PC-3 (cell line): ENCODE measurements around the gene OBSL1. TPM values are rescaled to one million over a fixed set of nuclear protein-coding genes. Genes with fewer than 3 reads are reported as not detected.

Source experiments
- ATAC-seq: fragments of 200-7000 bp; cut with Tn5 transposase; 2 replicates; pipeline ENCODE4 v1.9.1; 2020; ENCODE audit warnings: mild to moderate bottlenecking, moderate library complexity
- BruUV-seq: library from RNA; stranded (reverse); fragments of 400-500 nt; replicated peaks from 2 replicates; lab custom pipeline; 2021; lab: Mats Ljungman, UMichigan
- CTCF ChIA-PET: fragments of 300-600 bp; sonication (Branson Sonifier 250); formaldehyde crosslinking; loops from one replicate; lab custom pipeline; 2022; ENCODE audit warnings: antibody characterized with exemption; lab: Charles Lee
- POLR2A ChIA-PET: fragments of 300-600 bp; sonication (Branson Sonifier 250); formaldehyde crosslinking; loops from one replicate; lab custom pipeline; 2022; ENCODE audit warnings: antibody characterized with exemption; ENCODE audit not compliant: unreplicated experiment; lab: Charles Lee
- DNase-seq: peaks from one replicate; pipeline ENCODE4 v3.0.0-alpha.2; 2015
- H2AFZ ChIP-seq: fragments of 300-600 bp; sonication (generic); 2 replicates; pipeline ENCODE4 v1.6.0; 2016; ENCODE audit warnings: antibody characterized with exemption, low read length
- H3F3A ChIP-seq: fragments of 300-600 bp; sonication (generic); one replicate; pipeline ENCODE4 v1.6.0; 2017; ENCODE audit warnings: antibody characterized with exemption, low read length, control low read depth, mild to moderate bottlenecking; ENCODE audit not compliant: unreplicated experiment
- H3K27ac ChIP-seq: fragments of 300-600 bp; sonication (generic); 2 replicates; pipeline ENCODE4 v1.5.1; 2016; ENCODE audit warnings: mild to moderate bottlenecking, low read length
- H3K27me3 ChIP-seq: fragments of 300-600 bp; sonication (generic); 2 replicates; pipeline ENCODE4 v1.6.1; 2016; ENCODE audit warnings: low read length, mixed read lengths
- H3K36me3 ChIP-seq: fragments of 300-600 bp; sonication (generic); 2 replicates; pipeline ENCODE4 v1.6.1; 2016; ENCODE audit warnings: low read depth, mixed run types, low read length, mixed read lengths
- H3K4me1 ChIP-seq: fragments of 300-600 bp; sonication (generic); 2 replicates; pipeline ENCODE4 v1.5.1; 2016; ENCODE audit warnings: low read length; ENCODE audit not compliant: insufficient read depth
- H3K4me2 ChIP-seq: fragments of 300-600 bp; sonication (generic); 2 replicates; pipeline ENCODE4 v1.6.0; 2016; ENCODE audit warnings: low read length
- H3K4me3 ChIP-seq: fragments of 300-600 bp; sonication (generic); 2 replicates; pipeline ENCODE4 v1.5.1; 2016; ENCODE audit warnings: mild to moderate bottlenecking, low read length, mixed read lengths
- H3K79me2 ChIP-seq: fragments of 300-600 bp; sonication (generic); 2 replicates; pipeline ENCODE4 v1.6.1; 2017; ENCODE audit warnings: low read length, mixed read lengths
- H3K9ac ChIP-seq: fragments of 300-600 bp; sonication (generic); 2 replicates; pipeline ENCODE4 v1.6.0; 2016; ENCODE audit warnings: mild to moderate bottlenecking, low read length
- H3K9me2 ChIP-seq: fragments of 300-600 bp; sonication (generic); replicated peaks from 2 replicates; pipeline ENCODE4 v1.6.1; 2016; ENCODE audit warnings: mixed run types, low read length, mixed read lengths
- H3K9me3 ChIP-seq: fragments of 300-600 bp; sonication (generic); 2 replicates; pipeline ENCODE4 v1.6.1; 2016; ENCODE audit warnings: low read length, mixed read lengths
- H4K20me1 ChIP-seq: fragments of 300-600 bp; sonication (generic); 2 replicates; pipeline ENCODE4 v1.6.1; 2016; ENCODE audit warnings: low read length, mixed read lengths
- EZH2 ChIP-seq: fragments of 300-600 bp; sonication (generic); IDR thresholded peaks from one replicate; pipeline ENCODE4 v1.6.1; 2017; ENCODE audit warnings: antibody characterized with exemption, mild to moderate bottlenecking, low read length; ENCODE audit not compliant: unreplicated experiment
- EZH2phosphoT487 ChIP-seq: fragments of 300-600 bp; sonication (generic); IDR thresholded peaks from 2 replicates; pipeline ENCODE4 v1.6.1; 2018; ENCODE audit warnings: mild to moderate bottlenecking, antibody characterized with exemption, low read length, borderline replicate concordance
- intact Hi-C: fragments of 100-400 bp; cut with micrococcal nuclease; formaldehyde crosslinking; loops from 2 replicates; pipeline ENCODE4 v1.9.0; 2023
- total RNA-seq: library from RNA; depleted of rRNA; stranded (reverse); fragments of >200 nt; gene quantifications from 2 replicates; pipeline ENCODE4 v1.2.3, GENCODE V29; 2014
- TF ChIP-seq, protein P1 (sequence below): fragments of 300-600 bp; sonication (generic); conservative IDR thresholded peaks from 2 replicates; pipeline ENCODE4 v1.5.1; 2017; ENCODE audit warnings: antibody characterized with exemption, low read depth, mild to moderate bottlenecking, low read length

Gene OBSL1
- total RNA-seq, 1 experiment from 2014 or later = 122 TPM

DNA sequence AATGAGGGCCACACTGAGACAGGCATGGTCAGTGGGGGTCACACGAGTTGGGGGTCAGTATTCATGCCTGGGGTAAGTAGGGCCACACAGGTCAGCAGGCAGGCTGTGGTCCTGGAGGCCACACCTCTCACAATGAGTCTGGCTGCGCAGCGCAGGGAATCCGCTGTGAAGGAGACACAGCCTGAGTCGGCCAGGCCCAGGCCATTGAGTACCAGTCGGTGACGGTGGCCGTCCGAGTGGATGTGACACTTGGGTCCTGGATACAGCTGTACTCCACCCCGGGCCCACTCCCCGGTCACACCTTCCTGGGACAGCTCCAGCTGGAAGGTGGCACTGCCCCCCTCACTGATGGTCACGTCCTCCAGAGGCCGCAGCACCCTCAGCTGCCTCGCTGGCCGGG, 17.0 kb downstream of the OBSL1 start:
- Histone ChIP-seq H3K9me2 (no peaks in the 10 kb centered on the region), H3K9ac (no peak overlapping the region), H4K20me1 (no peaks in the 10 kb centered on the region), H2AFZ (no peak overlapping the region), H3K27me3 (no peaks in the 10 kb centered on the region), H3K36me3 (no peaks in the 10 kb centered on the region), H3F3A (no peaks in the 10 kb centered on the region), H3K4me1 (peaks cover 9% of the 10 kb centered on the region), H3K79me2 (no peaks in the 10 kb centered on the region), H3K4me3 (no peak overlapping the region), H3K27ac (no peak overlapping the region), H3K9me3 (no peaks in the 10 kb centered on the region), H3K4me2 (no peak overlapping the region)
- no TSS peak for BruUV-seq
- intact Hi-C loops = no loop called here
- CTCF ChIA-PET = no interaction called here
- DNase-seq (no peak), ATAC-seq (no peak)
- POLR2A ChIA-PET = no interaction called here
- TF ChIP-seq EZH2phosphoT487 = no peak
- no peak for TF ChIP-seq EZH2
- TF ChIP-seq, protein P1, sequence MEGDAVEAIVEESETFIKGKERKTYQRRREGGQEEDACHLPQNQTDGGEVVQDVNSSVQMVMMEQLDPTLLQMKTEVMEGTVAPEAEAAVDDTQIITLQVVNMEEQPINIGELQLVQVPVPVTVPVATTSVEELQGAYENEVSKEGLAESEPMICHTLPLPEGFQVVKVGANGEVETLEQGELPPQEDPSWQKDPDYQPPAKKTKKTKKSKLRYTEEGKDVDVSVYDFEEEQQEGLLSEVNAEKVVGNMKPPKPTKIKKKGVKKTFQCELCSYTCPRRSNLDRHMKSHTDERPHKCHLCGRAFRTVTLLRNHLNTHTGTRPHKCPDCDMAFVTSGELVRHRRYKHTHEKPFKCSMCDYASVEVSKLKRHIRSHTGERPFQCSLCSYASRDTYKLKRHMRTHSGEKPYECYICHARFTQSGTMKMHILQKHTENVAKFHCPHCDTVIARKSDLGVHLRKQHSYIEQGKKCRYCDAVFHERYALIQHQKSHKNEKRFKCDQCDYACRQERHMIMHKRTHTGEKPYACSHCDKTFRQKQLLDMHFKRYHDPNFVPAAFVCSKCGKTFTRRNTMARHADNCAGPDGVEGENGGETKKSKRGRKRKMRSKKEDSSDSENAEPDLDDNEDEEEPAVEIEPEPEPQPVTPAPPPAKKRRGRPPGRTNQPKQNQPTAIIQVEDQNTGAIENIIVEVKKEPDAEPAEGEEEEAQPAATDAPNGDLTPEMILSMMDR = no peak

DNA sequence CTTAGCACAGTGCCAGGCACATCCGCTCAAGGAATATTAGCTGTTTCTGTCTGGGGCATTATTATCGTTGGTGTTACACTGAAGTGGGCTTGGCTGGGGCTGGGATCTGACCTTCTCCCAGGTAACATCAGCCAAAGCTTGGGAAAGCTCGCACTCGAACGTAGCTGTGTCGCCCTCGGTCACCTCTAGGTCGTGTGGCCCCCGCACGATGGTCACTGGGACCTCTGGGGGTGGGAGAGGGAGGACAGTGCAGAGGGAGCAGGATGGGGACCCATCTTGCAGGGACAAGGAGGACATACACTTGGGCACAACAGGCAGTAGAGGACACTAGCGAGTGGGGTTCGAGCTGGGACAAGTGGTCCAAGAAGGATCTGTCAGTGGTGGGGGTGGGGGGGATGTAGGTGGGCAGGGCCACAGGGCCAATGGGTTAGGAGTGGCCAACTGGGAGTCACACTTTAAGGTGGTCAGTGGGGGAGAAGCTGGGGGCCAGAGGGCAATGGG, 17.8 kb downstream of the OBSL1 start:
- no TSS peak for BruUV-seq
- CTCF ChIA-PET = no interaction called here
- ATAC-seq = no peak

DNA sequence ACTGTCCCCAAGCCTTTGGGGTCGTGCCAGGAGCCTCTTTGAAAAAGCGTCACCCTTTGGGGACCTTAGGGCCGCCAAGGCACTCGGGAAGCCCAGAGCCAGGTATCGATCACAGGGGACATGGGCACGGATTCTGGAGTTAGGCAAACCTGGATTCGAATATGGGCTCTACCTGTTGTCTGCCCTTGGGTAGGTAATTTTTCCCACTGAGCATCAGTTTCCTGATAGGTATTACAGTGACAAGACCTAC, 18.2 kb downstream of the OBSL1 start:
- BruUV-seq = no TSS peak
- no peak for DNase-seq
- Histone ChIP-seq H3K4me3 (peak overlapping the region; percentile 72), H3K9me2 (no peaks in the 10 kb centered on the region), H3F3A (no peaks in the 10 kb centered on the region), H4K20me1 (no peaks in the 10 kb centered on the region), H3K79me2 (no peaks in the 10 kb centered on the region), H3K9ac (no peak overlapping the region), H2AFZ (peak overlapping the region; percentile 86), H3K4me2 (peak overlapping the region; percentile 93), H3K27me3 (no peaks in the 10 kb centered on the region), H3K9me3 (no peaks in the 10 kb centered on the region), H3K36me3 (no peaks in the 10 kb centered on the region), H3K4me1 (peaks cover 9% of the 10 kb centered on the region), H3K27ac (no peak overlapping the region)
- intact Hi-C loops = no loop called here
- TF ChIP-seq, protein P1 = no peak
- TF ChIP-seq EZH2phosphoT487 = no peak
- TF ChIP-seq EZH2 = no peak
- ChIA-PET CTCF (interaction anchor here (0.5 kb wide), 2 partner anchors 11 to 506 kb away, joined by 3 to 7 read pairs; no protein-coding TSS in a partner anchor), POLR2A (no interaction called here)
- no peak for ATAC-seq

More for the DNA sequence above, 17.8 kb downstream of the OBSL1 start:
- Histone ChIP-seq H3K36me3 (no peaks in the 10 kb centered on the region), H2AFZ (no peak overlapping the region), H4K20me1 (no peaks in the 10 kb centered on the region), H3K9ac (no peak overlapping the region), H3K9me2 (no peaks in the 10 kb centered on the region), H3K9me3 (no peaks in the 10 kb centered on the region), H3K4me2 (peak overlapping the region; percentile 93), H3F3A (no peaks in the 10 kb centered on the region), H3K4me3 (no peak overlapping the region; the same call in 1 of the 2 replicates), H3K27me3 (no peaks in the 10 kb centered on the region), H3K79me2 (no peaks in the 10 kb centered on the region), H3K27ac (no peak overlapping the region), H3K4me1 (peaks cover 9% of the 10 kb centered on the region)
- intact Hi-C loops = no loop called here
- DNase-seq = no peak
- TF ChIP-seq EZH2 (no peak), EZH2phosphoT487 (no peak)
- TF ChIP-seq, protein P1 = no peak
- POLR2A ChIA-PET = no interaction called here
